CD4-positive, alpha-beta memory T cell (primary cell): ENCODE results near the gene DOLK. TPM values are rescaled to one million over a fixed set of nuclear protein-coding genes. Genes with fewer than 3 reads are reported as not detected.
A peak's percentile ranks its signal among the peaks of the same experiment; 100 is the strongest.

Experiments
- CTCF ChIA-PET: fragments of 350-600 bp; sonication (Branson Sonifier 250); formaldehyde crosslinking; loops from one replicate; lab custom pipeline; 2021; ENCODE audit warnings: inconsistent platforms; ENCODE audit not compliant: partially characterized antibody; lab: Charles Lee
- POLR2A ChIA-PET: fragments of 350-600 bp; sonication (Branson Sonifier 250); formaldehyde crosslinking; loops from one replicate; lab custom pipeline; 2021; ENCODE audit not compliant: partially characterized antibody; lab: Charles Lee
- DNase-seq, 5 donors: peaks; one replicate each; pipeline versions ENCODE4 v3.0.0 to v3.0.0-alpha.2; 2020 to 2022; ENCODE audit warnings: mixed read lengths in 1 of 5
- H3K27ac ChIP-seq: one replicate; pipeline ENCODE4 v1.7.0; 2013; ENCODE audit warnings: low read depth, low read length
- H3K27me3 ChIP-seq: 2 replicates; pipeline ENCODE4 v1.7.0; 2013; ENCODE audit warnings: mild to moderate bottlenecking, low read length, moderate library complexity; ENCODE audit not compliant: insufficient read depth
- H3K36me3 ChIP-seq: 2 replicates; pipeline ENCODE4 v1.7.0; 2013; ENCODE audit warnings: mild to moderate bottlenecking, low read length, moderate library complexity; ENCODE audit not compliant: insufficient read depth
- H3K4me1 ChIP-seq: 2 replicates; pipeline ENCODE4 v1.7.0; 2013; ENCODE audit warnings: mild to moderate bottlenecking, low read length, moderate library complexity; ENCODE audit not compliant: insufficient read depth
- H3K4me3 ChIP-seq, 2 donors: one replicate each; pipeline ENCODE4 v1.7.0; 2013; ENCODE audit warnings: low read length in 2 of 2, mild to moderate bottlenecking in 1 of 2
- H3K9me3 ChIP-seq, 2 donors: one replicate each; pipeline ENCODE4 v1.7.0; 2013; ENCODE audit warnings: low read length in 2 of 2, control low read depth in 1 of 2; ENCODE audit not compliant: control insufficient read depth in 1 of 2
- H3K27ac Mint-ChIP-seq, 7 donors: one replicate each; pipeline ENCODE4 v1.8.0; 2020 to 2021; ENCODE audit warnings: mixed read lengths in 7 of 7, mild to moderate bottlenecking in 6 of 7, inconsistent platforms in 3 of 7, moderate library complexity in 3 of 7
- H3K27me3 Mint-ChIP-seq, 2 donors: one replicate each; pipeline ENCODE4 v1.8.0; 2020 to 2021; ENCODE audit warnings: mixed read lengths in 2 of 2
- H3K36me3 Mint-ChIP-seq, 2 donors: one replicate each; pipeline ENCODE4 v1.8.0; 2020 to 2021; ENCODE audit warnings: mixed read lengths in 2 of 2, inconsistent platforms in 1 of 2, mild to moderate bottlenecking in 1 of 2
- H3K4me1 Mint-ChIP-seq, 4 donors: one replicate each; pipeline ENCODE4 v1.8.0; 2020 to 2021; ENCODE audit warnings: mixed read lengths in 4 of 4, mild to moderate bottlenecking in 1 of 4
- H3K4me3 Mint-ChIP-seq, 8 donors: one replicate each; pipeline ENCODE4 v1.8.0; 2020 to 2021; ENCODE audit warnings: mixed read lengths in 8 of 8, mild to moderate bottlenecking in 7 of 8, moderate library complexity in 6 of 8, inconsistent platforms in 3 of 8
- H3K9me3 Mint-ChIP-seq, 8 donors: one replicate each; pipeline ENCODE4 v1.8.0; 2020 to 2021; ENCODE audit warnings: mixed read lengths in 8 of 8, mild to moderate bottlenecking in 5 of 8, inconsistent platforms in 3 of 8, moderate library complexity in 1 of 8
- intact Hi-C: fragments of 100-400 bp; cut with micrococcal nuclease; formaldehyde crosslinking; loops from one replicate; pipeline ENCODE4 v1.15.1; 2023
- polyA plus RNA-seq, 2 donors: library from polyadenylated mRNA; unstranded; fragments of 300-500 nt; fragmentation: Illumina TruSeq; gene quantifications; one replicate each; pipeline ENCODE4 v1.2.3, GENCODE V29; 2021
- total RNA-seq, 2 experiments: library from RNA; stranded (reverse); gene quantifications; one replicate each; pipeline ENCODE4 v1.2.3, GENCODE V29; 2021

DOLK gene
- total and polyA plus RNA-seq, 4 experiments from 2014 or later: 9.1 to 12.9 (median 10.8) TPM

DNA sequence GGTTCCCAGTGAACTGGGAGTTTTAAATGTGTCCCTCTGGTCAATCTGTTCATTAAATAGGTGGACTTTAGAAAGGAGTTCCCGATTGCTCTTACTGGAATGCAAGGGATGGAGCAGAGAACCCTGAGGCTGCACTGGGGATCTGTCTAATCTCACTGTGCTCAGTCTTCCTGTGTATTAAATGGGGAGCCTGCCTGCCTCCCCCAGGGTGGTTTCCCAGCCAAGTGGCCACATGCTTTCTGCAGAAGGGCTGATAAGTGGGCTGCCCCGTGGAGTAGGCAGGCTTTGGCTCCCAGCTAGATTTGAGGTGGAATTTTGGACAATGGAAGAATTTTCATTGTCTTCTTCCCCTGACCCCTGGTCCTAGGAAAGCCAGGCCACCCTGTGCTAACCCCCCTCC is 40.7 kb downstream of the DOLK start:
- intact Hi-C loops: no loop called here
- H3K4me3 Mint-ChIP-seq: peak overlapping the region in 1 of 8 donors; percentile 51
- peaks cover 24 to 81% (median 49%) of the 10 kb centered on the region in 4 donors for H3K4me1 Mint-ChIP-seq
- peaks cover 25 to 35% of the 10 kb centered on the region in 2 donors for H3K36me3 Mint-ChIP-seq
- no peak overlapping the region for H3K4me3 ChIP-seq
- no peaks in the 10 kb centered on the region for H3K9me3 Mint-ChIP-seq
- no peaks in the 10 kb centered on the region for H3K9me3 ChIP-seq
- no peaks in the 10 kb centered on the region for H3K27me3 ChIP-seq
- no peak for DNase-seq
- POLR2A ChIA-PET: no interaction called here
- peak overlapping the region in 6 of 7 donors; percentile 18 to 94 (median 73) for H3K27ac Mint-ChIP-seq
- peaks cover 64% of the 10 kb centered on the region for H3K4me1 ChIP-seq
- peaks cover 41% of the 10 kb centered on the region for H3K36me3 ChIP-seq
- CTCF ChIA-PET: no interaction called here
- H3K27ac ChIP-seq: no peak overlapping the region
- H3K27me3 Mint-ChIP-seq: no peaks in the 10 kb centered on the region

DNA sequence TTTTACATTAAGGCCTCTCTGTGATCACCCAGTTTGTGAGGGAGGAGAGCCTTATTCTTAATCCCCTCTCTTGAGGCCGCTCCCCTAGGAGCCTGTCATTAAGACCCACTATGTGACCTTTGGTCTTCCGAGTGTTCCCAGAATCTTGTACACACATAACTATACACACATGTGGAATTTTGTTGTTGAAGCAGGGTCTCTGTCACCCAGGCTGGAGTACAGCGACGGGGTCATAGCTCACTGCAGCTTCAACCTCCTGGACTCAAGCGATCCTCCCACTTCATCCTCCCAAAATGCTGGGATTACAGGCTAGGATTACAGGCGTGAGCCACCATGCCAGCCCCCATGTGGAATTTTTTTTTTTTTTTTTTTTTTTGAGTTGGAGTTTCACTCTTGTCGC is 41.4 kb downstream of the DOLK start:
- Mint-ChIP-seq H3K27me3 (no peaks in the 10 kb centered on the region), H3K9me3 (no peaks in the 10 kb centered on the region), H3K36me3 (peaks cover 25 to 32% of the 10 kb centered on the region in 2 donors), H3K4me3 (no peak overlapping the region), H3K27ac (peak overlapping the region in 6 of 7 donors; percentile 19 to 83 (median 69)), H3K4me1 (peaks cover 19 to 81% (median 48%) of the 10 kb centered on the region in 4 donors)
- H3K4me3 ChIP-seq: no peak overlapping the region
- H3K36me3 ChIP-seq: peaks cover 38% of the 10 kb centered on the region
- intact Hi-C loops: no loop called here
- H3K4me1 ChIP-seq: peaks cover 64% of the 10 kb centered on the region
- H3K27ac ChIP-seq: no peak overlapping the region
- DNase-seq: no peak
- ChIA-PET POLR2A (no interaction called here), CTCF (no interaction called here)
- H3K9me3 ChIP-seq: no peaks in the 10 kb centered on the region
- H3K27me3 ChIP-seq: no peaks in the 10 kb centered on the region

DNA sequence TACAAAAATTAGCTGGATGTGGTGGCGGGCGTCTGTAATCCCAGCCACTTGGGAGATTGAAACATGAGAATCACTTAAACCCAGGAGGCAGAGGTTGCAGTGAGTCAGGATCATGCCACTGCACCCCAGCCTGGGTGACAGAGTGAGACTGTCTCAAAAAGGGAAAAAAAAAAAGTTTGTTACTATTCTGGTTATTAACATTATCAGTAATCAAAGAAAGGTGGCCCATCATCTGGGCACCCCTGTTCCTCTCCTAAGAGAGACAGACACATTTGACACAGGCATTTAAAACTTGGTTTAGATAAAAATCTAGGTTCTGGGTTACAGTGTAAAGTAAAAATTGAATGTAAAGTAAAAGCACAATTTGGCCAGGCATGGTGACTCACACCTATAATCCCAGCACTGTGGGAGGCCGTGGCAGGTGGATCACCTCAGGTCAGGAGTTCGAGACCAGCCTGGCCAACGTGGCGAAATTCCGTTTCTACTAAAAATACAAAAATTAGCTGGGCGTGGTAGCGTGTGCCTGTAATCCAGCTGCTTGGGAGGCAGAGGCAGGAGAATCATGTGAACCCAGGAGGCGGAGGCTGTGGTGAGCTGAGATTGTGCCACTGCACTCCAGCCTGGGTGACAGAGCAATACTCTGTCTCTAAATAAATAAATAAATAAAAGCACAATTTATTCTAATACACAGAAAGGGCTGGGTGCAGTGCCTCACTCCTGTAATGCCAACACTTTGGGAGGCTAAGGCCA is 43.4 kb downstream of the DOLK start:
- no peaks in the 10 kb centered on the region for H3K27me3 Mint-ChIP-seq
- H3K36me3 Mint-ChIP-seq: peaks cover 17 to 22% of the 10 kb centered on the region in 2 donors
- Histone ChIP-seq H3K4me1 (peaks cover 72% of the 10 kb centered on the region), H3K36me3 (peaks cover 21% of the 10 kb centered on the region), H3K9me3 (no peaks in the 10 kb centered on the region), H3K27ac (peak overlapping the region; percentile 76), H3K4me3 (no peak overlapping the region), H3K27me3 (no peaks in the 10 kb centered on the region)
- ChIA-PET CTCF (no interaction called here), POLR2A (interaction anchor here (1.2 kb wide), 1 partner anchor 134 kb away, joined by 3 read pairs; no protein-coding TSS in a partner anchor)
- no peak for DNase-seq
- peaks cover 30 to 84% (median 57%) of the 10 kb centered on the region in 4 donors for H3K4me1 Mint-ChIP-seq
- peak overlapping the region in 3 of 8 donors; percentile 31 to 59 (median 39) for H3K4me3 Mint-ChIP-seq
- peak overlapping the region; percentile 84 to 99 (median 91) for H3K27ac Mint-ChIP-seq
- intact Hi-C loops: no loop called here
- no peaks in the 10 kb centered on the region for H3K9me3 Mint-ChIP-seq

DNA sequence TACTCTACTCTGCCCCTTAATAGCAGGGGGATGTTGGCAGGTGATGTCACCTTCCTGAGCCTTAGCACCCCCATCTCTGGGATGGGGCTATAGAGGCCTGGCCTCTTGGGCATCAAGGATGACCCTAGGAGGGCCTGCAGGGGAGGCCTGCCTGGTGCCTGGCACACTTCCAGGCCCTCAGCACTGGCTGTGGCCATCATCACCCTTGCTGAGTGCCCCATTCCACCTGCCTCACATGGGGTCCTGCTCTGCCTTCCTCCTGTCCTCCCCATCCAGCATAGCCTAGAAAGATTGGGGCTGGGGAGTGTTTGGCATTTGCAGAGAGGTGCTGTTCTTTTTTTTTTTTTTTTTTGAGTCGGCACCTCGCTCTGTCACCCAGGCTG is 44.3 kb downstream of the DOLK start:
- Mint-ChIP-seq H3K9me3 (no peaks in the 10 kb centered on the region), H3K4me3 (peak overlapping the region in 7 of 8 donors; percentile 76 to 87 (median 83)), H3K27ac (peak overlapping the region; percentile 84 to 99 (median 98)), H3K4me1 (peaks cover 33 to 84% (median 63%) of the 10 kb centered on the region in 4 donors), H3K27me3 (no peaks in the 10 kb centered on the region), H3K36me3 (peaks cover 14 to 19% of the 10 kb centered on the region in 2 donors)
- Histone ChIP-seq H3K4me1 (peaks cover 82% of the 10 kb centered on the region), H3K27me3 (no peaks in the 10 kb centered on the region), H3K36me3 (peaks cover 11% of the 10 kb centered on the region), H3K4me3 (peak overlapping the region in 1 of 2 donors; percentile 45), H3K9me3 (no peaks in the 10 kb centered on the region), H3K27ac (peak overlapping the region; percentile 76)
- intact Hi-C loops: no loop called here
- ChIA-PET CTCF (interaction anchor here (2.6 kb wide), 1 partner anchor 25 kb away, joined by 15 read pairs; no protein-coding TSS in a partner anchor), POLR2A (interaction anchor here (0.6 to 12.5 kb wide), 10 partner anchors 9 to 125 kb away, joined by 3 to 110 read pairs (median 7); partner anchors contain the start of genes DOLK, ENDOG, KYAT1 and LRRC8A)
- no peak for DNase-seq

DNA sequence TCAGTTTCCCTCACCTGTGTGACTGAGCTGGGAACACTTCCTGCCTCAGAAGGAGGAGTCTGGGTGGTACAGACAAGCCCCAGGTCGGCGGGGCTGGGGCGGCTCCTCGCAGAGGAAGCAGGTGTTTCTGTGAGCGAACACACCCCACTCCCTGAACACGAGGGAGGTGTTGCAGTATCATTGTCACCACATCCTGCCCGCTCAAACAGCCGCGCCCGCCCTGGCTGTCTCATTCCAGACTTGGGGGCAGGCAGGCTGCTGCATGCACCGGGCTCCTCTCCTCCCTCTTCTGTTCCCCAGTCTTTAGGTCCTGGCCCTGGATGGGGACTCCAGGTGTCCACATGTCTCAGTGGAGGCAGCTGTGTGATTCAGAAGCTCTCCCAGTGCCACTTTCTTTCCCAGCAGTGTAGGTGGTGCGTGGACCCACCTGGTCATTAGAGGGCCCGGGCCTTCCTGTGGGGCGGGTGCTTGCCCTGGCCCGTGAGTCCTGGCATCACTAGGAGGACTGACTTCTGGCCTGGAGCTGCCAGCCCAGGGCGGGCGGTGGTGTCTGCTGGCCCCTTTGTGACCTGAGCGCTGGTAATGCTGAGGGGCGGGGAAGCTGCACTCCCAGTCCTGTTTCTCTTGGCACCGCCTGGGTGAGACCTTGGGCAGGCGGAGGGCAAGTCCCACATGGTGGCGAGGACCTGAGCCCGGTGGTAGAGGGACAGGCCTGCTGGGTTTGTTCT is 44.9 kb downstream of the DOLK start:
- Mint-ChIP-seq H3K36me3 (peaks cover 12 to 15% of the 10 kb centered on the region in 2 donors), H3K27ac (peak overlapping the region; percentile 84 to 99 (median 98)), H3K9me3 (no peaks in the 10 kb centered on the region), H3K27me3 (no peaks in the 10 kb centered on the region), H3K4me3 (peak overlapping the region; percentile 76 to 87 (median 84)), H3K4me1 (peaks cover 35 to 83% (median 65%) of the 10 kb centered on the region in 4 donors)
- Histone ChIP-seq H3K27ac (peak overlapping the region; percentile 76), H3K4me1 (peaks cover 87% of the 10 kb centered on the region), H3K36me3 (peaks cover 5% of the 10 kb centered on the region), H3K9me3 (no peaks in the 10 kb centered on the region), H3K4me3 (peak overlapping the region; percentile 14 to 45), H3K27me3 (no peaks in the 10 kb centered on the region)
- DNase-seq: peak; percentile 85 to 92 (median 88)
- ChIA-PET CTCF (interaction anchor here (2.6 to 2.7 kb wide), 2 partner anchors 20 to 25 kb away, joined by 7 to 15 read pairs; partner anchors contain the start of genes KYAT1 and LRRC8A), POLR2A (interaction anchor here (0.5 to 12.5 kb wide), 17 partner anchors 8 to 349 kb away, joined by 3 to 110 read pairs (median 5); partner anchors contain the start of genes DOLK, ENDOG, KYAT1 and LRRC8A)
- intact Hi-C loops: loop anchor here (1.0 kb wide), 2 partner anchors 20 to 26 kb away; partner anchors contain the start of gene LRRC8A

DNA sequence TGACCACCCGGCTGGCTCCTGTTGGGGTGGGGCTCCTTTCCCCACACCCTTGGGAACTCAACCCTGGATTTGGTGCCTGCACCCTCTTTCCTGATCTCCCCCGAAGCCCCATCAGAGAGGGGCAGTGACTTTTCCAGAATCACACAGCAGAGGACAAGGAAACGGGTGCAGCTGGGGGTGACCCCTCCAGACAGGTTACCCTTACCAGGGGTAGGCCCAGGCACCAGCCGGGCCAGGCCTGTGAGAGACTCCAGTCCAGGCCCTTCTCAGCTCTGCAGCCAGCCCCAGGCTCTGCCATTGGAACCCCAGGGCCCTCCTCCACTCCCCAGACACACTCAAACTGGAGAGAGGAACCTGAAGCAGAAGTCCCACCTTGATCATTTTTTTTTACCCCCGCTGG is 45.6 kb downstream of the DOLK start:
- intact Hi-C loops: loop anchor here (1.0 kb wide), 2 partner anchors 20 to 26 kb away; partner anchors contain the start of gene LRRC8A
- H3K4me1 Mint-ChIP-seq: peaks cover 37 to 80% (median 62%) of the 10 kb centered on the region in 4 donors
- Histone ChIP-seq H3K36me3 (peaks cover 5% of the 10 kb centered on the region), H3K27ac (peak overlapping the region; percentile 76), H3K4me1 (peaks cover 91% of the 10 kb centered on the region), H3K4me3 (peak overlapping the region; percentile 14 to 19), H3K9me3 (no peaks in the 10 kb centered on the region), H3K27me3 (no peaks in the 10 kb centered on the region)
- H3K27ac Mint-ChIP-seq: peak overlapping the region; percentile 84 to 99 (median 98)
- no peaks in the 10 kb centered on the region for H3K9me3 Mint-ChIP-seq
- peaks cover 11 to 12% of the 10 kb centered on the region in 2 donors for H3K36me3 Mint-ChIP-seq
- peak overlapping the region; percentile 76 to 87 (median 84) for H3K4me3 Mint-ChIP-seq
- no peaks in the 10 kb centered on the region for H3K27me3 Mint-ChIP-seq
- ChIA-PET POLR2A (interaction anchor here (0.6 to 12.5 kb wide), 16 partner anchors 8 to 349 kb away, joined by 3 to 110 read pairs (median 6); partner anchors contain the start of genes DOLK, ENDOG, KYAT1 and LRRC8A), CTCF (interaction anchor here (2.6 to 2.7 kb wide), 2 partner anchors 20 to 26 kb away, joined by 7 to 15 read pairs; partner anchors contain the start of genes KYAT1 and LRRC8A)
- no peak for DNase-seq
